ENCODE results near the gene SLC1A4. TPM values are rescaled to one million over a fixed set of nuclear protein-coding genes. Genes with fewer than 3 reads are reported as not detected.

The SLC1A4 gene
- total and polyA plus RNA-seq, 4 donors = 6.3 to 27.4 (median 8.1) TPM

GRCh38 chr2:65050931-65051330, 61.7 kb downstream of the SLC1A4 start:
- DNase-seq (no peak), ATAC-seq (ENCODE audit: insufficient read depth, low FRiP score) (no peak)
- no peak for TF ChIP-seq CTCF (IDR thresholded peaks at IDR 0.05; ENCODE audit: control extremely low read depth, extremely low read depth)
- Histone ChIP-seq H3K9me3 (ENCODE audit: control insufficient read depth in 4 of 4, insufficient read depth in 3 of 4, low read length in 3 of 4) (no peaks in the 10 kb centered on the region), H3K27ac (ENCODE audit: low read depth in 1 of 2, low read length in 1 of 2) (no peak overlapping the region), H3K4me3 (no peak overlapping the region), H3K27me3 (ENCODE audit: control insufficient read depth in 3 of 3, insufficient read depth in 3 of 3, low read length in 2 of 3) (no peaks in the 10 kb centered on the region), H3K9ac (ENCODE audit: insufficient read depth in 1 of 2, low read length in 2 of 2) (no peak overlapping the region), H3K36me3 (ENCODE audit: control insufficient read depth in 4 of 4, insufficient read depth in 4 of 4, low read length in 4 of 4) (no peaks in the 10 kb centered on the region), H3K4me1 (ENCODE audit: control insufficient read depth in 5 of 5, insufficient read depth in 5 of 5, low read length in 5 of 5) (peaks cover 0 to 5% (median 2%) of the 10 kb centered on the region in 5 donors)
- 97 to 98% methylated on average over 3 of the region's 3 CpGs for WGBS, 2 donors

- peaks cover 0 to 13% (median 5%) of the 10 kb centered on the region in 5 donors for H3K4me1 ChIP-seq (ENCODE audit: control insufficient read depth in 5 of 5, insufficient read depth in 5 of 5, low read length in 5 of 5)
- TF ChIP-seq CTCF (IDR thresholded peaks at IDR 0.05; ENCODE audit: control extremely low read depth, extremely low read depth) = no peak
- WGBS, 2 donors = 8% methylated on average over 1 of the region's 1 CpG
- no peak overlapping the region for H3K4me3 ChIP-seq
- no peak overlapping the region for H3K9ac ChIP-seq (ENCODE audit: insufficient read depth in 1 of 2, low read length in 2 of 2)
- DNase-seq (no peak), ATAC-seq (ENCODE audit: insufficient read depth, low FRiP score) (no peak)
- no peak overlapping the region for H3K27ac ChIP-seq (ENCODE audit: low read depth in 1 of 2, low read length in 1 of 2)
- H3K27me3 ChIP-seq (ENCODE audit: control insufficient read depth in 3 of 3, insufficient read depth in 3 of 3, low read length in 2 of 3) = no peaks in the 10 kb centered on the region
- no peaks in the 10 kb centered on the region for H3K9me3 ChIP-seq (ENCODE audit: control insufficient read depth in 4 of 4, insufficient read depth in 3 of 4, low read length in 3 of 4)
- no peaks in the 10 kb centered on the region for H3K36me3 ChIP-seq (ENCODE audit: control insufficient read depth in 4 of 4, insufficient read depth in 4 of 4, low read length in 4 of 4)
Measured at GRCh38 chr2:65053199-65053598, 64.0 kb downstream of the SLC1A4 start.

GRCh38 chr2:65054749-65055421, 65.7 kb downstream of the SLC1A4 start:
- Histone ChIP-seq H3K4me3 (no peak overlapping the region), H3K27me3 (ENCODE audit: control insufficient read depth in 3 of 3, insufficient read depth in 3 of 3, low read length in 2 of 3) (no peaks in the 10 kb centered on the region), H3K36me3 (ENCODE audit: control insufficient read depth in 4 of 4, insufficient read depth in 4 of 4, low read length in 4 of 4) (peaks cover 0 to 3% (median 0%) of the 10 kb centered on the region in 4 donors), H3K9ac (ENCODE audit: insufficient read depth in 1 of 2, low read length in 2 of 2) (peak overlapping the region in 1 of 2 donors; percentile 32), H3K9me3 (ENCODE audit: control insufficient read depth in 4 of 4, insufficient read depth in 3 of 4, low read length in 3 of 4) (no peaks in the 10 kb centered on the region), H3K4me1 (ENCODE audit: control insufficient read depth in 5 of 5, insufficient read depth in 5 of 5, low read length in 5 of 5) (peaks cover 4 to 23% (median 5%) of the 10 kb centered on the region in 5 donors), H3K27ac (ENCODE audit: low read depth in 1 of 2, low read length in 1 of 2) (no peak overlapping the region)
- WGBS, 2 donors = 79 to 85% methylated on average over 4 of the region's 4 CpGs
- no peak for TF ChIP-seq CTCF (IDR thresholded peaks at IDR 0.05; ENCODE audit: control extremely low read depth, extremely low read depth)
- ATAC-seq (ENCODE audit: insufficient read depth, low FRiP score) (no peak), DNase-seq (no peak)

Measured in lung (tissue), 12 donors.